Astrocyte (in vitro differentiated cells and primary cell): ENCODE measurements around the gene COPZ2. TPM values are rescaled to one million over a fixed set of nuclear protein-coding genes. Genes with fewer than 3 reads are reported as not detected.
A peak's percentile ranks its signal among the peaks of the same experiment; 100 is the strongest.

ENCODE experiments used
- DNase-seq: peaks from one replicate; pipeline ENCODE4 v3.0.0-alpha.2; 2010; ENCODE audit warnings: low read depth
- FAIRE-seq: peaks from 2 replicates; lab custom pipeline; 2011; peaks lifted over from hg19 to GRCh38; lab: Jason Lieb, UNC
- H2AFZ ChIP-seq: 2 replicates; pipeline ENCODE4 v1.6.0; 2012; ENCODE audit warnings: low read depth, low read length, inconsistent platforms
- H3K27ac ChIP-seq: 2 replicates; pipeline ENCODE4 v1.5.1; 2011; ENCODE audit warnings: low read depth, low read length, inconsistent platforms
- H3K27me3 ChIP-seq: 2 replicates; pipeline ENCODE4 v1.6.0; 2011; ENCODE audit warnings: low read length, inconsistent platforms; ENCODE audit not compliant: insufficient read depth
- H3K36me3 ChIP-seq: 2 replicates; pipeline ENCODE4 v1.5.1; 2011; ENCODE audit warnings: low read length, inconsistent platforms; ENCODE audit not compliant: insufficient read depth
- H3K4me1 ChIP-seq: 2 replicates; pipeline ENCODE4 v1.5.1; 2011; ENCODE audit warnings: low read length, inconsistent platforms; ENCODE audit not compliant: insufficient read depth
- H3K4me2 ChIP-seq: 2 replicates; pipeline ENCODE4 v1.6.0; 2012; ENCODE audit warnings: low read length, inconsistent platforms
- H3K4me3 ChIP-seq: 2 replicates; pipeline ENCODE4 v1.5.1; 2011; ENCODE audit warnings: low read depth, mild to moderate bottlenecking, low read length, inconsistent platforms; ENCODE audit not compliant: insufficient read depth
- H3K79me2 ChIP-seq: 2 replicates; pipeline ENCODE4 v1.6.0; 2012; ENCODE audit warnings: mild to moderate bottlenecking, low read length, inconsistent platforms; ENCODE audit not compliant: insufficient read depth
- H3K9ac ChIP-seq: 2 replicates; pipeline ENCODE4 v1.6.0; 2012; ENCODE audit warnings: mild to moderate bottlenecking, low read length, inconsistent platforms
- H3K9me3 ChIP-seq: 2 replicates; pipeline ENCODE4 v1.5.1; 2012; ENCODE audit warnings: low read depth, mild to moderate bottlenecking, low read length, inconsistent platforms; ENCODE audit not compliant: insufficient read depth
- H4K20me1 ChIP-seq: 2 replicates; pipeline ENCODE4 v1.6.0; 2012; ENCODE audit warnings: low read length, inconsistent platforms; ENCODE audit not compliant: insufficient read depth
- H3K27ac Mint-ChIP-seq: one replicate; pipeline ENCODE4 v1.8.0; 2021; ENCODE audit warnings: mild to moderate bottlenecking, mixed read lengths; ENCODE audit not compliant: unreplicated experiment
- H3K27me3 Mint-ChIP-seq: one replicate; pipeline ENCODE4 v1.8.0; 2021; ENCODE audit warnings: low read depth, mixed read lengths; ENCODE audit not compliant: unreplicated experiment
- H3K36me3 Mint-ChIP-seq: one replicate; pipeline ENCODE4 v1.8.0; 2021; ENCODE audit warnings: low read depth, mixed read lengths; ENCODE audit not compliant: unreplicated experiment
- H3K4me1 Mint-ChIP-seq: one replicate; pipeline ENCODE4 v1.8.0; 2021; ENCODE audit warnings: low read depth, mixed read lengths; ENCODE audit not compliant: unreplicated experiment
- H3K4me3 Mint-ChIP-seq: one replicate; pipeline ENCODE4 v1.8.0; 2021; ENCODE audit warnings: mild to moderate bottlenecking, moderate library complexity, mixed read lengths; ENCODE audit not compliant: unreplicated experiment
- H3K9me3 Mint-ChIP-seq: one replicate; pipeline ENCODE4 v1.8.0; 2021; ENCODE audit warnings: mild to moderate bottlenecking, mixed read lengths; ENCODE audit not compliant: unreplicated experiment
- CTCF ChIP-seq: IDR thresholded peaks from 2 replicates; pipeline ENCODE4 v1.5.1; 2011; ENCODE audit warnings: low read depth, mild to moderate bottlenecking, inconsistent platforms, low read length, moderate library complexity; ENCODE audit not compliant: insufficient read depth
- EZH2 ChIP-seq: IDR thresholded peaks from 2 replicates; pipeline ENCODE4 v1.6.1; 2012; ENCODE audit warnings: mild to moderate bottlenecking, low read length, inconsistent platforms; ENCODE audit not compliant: insufficient read depth
- total RNA-seq: library from RNA; stranded (reverse); gene quantifications from 2 replicates; pipeline ENCODE4 v1.2.1, GENCODE V29; 2021

Gene COPZ2
- total RNA-seq, 1 donor from 2014 or later, result 25.1 TPM

- H3K27ac Mint-ChIP-seq, result no peak overlapping the region
- Histone ChIP-seq H3K4me3 (no peak overlapping the region), H3K4me1 (peaks cover 9% of the 10 kb centered on the region)
These were observed 27.4 kb downstream of the COPZ2 start for GRCh38 chr17:48010193-48010592.

GRCh38 chr17:48006936-48007709 is 30.5 kb downstream of the COPZ2 start:
- Histone ChIP-seq H3K9ac (no peak overlapping the region), H3K4me1 (peaks cover 37% of the 10 kb centered on the region), H3K4me3 (no peak overlapping the region), H3K27ac (no peak overlapping the region), H4K20me1 (no peaks in the 10 kb centered on the region), H3K79me2 (no peaks in the 10 kb centered on the region), H3K36me3 (no peaks in the 10 kb centered on the region), H3K4me2 (no peak overlapping the region), H3K27me3 (no peaks in the 10 kb centered on the region), H2AFZ (no peak overlapping the region), H3K9me3 (no peaks in the 10 kb centered on the region)
- Mint-ChIP-seq H3K27ac (no peak overlapping the region), H3K9me3 (no peaks in the 10 kb centered on the region), H3K4me3 (no peak overlapping the region), H3K4me1 (peaks cover 40% of the 10 kb centered on the region), H3K36me3 (no peaks in the 10 kb centered on the region), H3K27me3 (peaks cover 3% of the 10 kb centered on the region)
- DNase-seq, result no peak
- TF ChIP-seq CTCF (no peak), EZH2 (no peak)
- no peak for FAIRE-seq

More at GRCh38 chr17:48010193-48010592, 27.4 kb downstream of the COPZ2 start:
- no peak for FAIRE-seq
- no peaks in the 10 kb centered on the region for H3K9me3 ChIP-seq
- no peak for DNase-seq
- H3K27me3 ChIP-seq, result peaks cover 6% of the 10 kb centered on the region
- H3K36me3 ChIP-seq, result no peaks in the 10 kb centered on the region
- no peak overlapping the region for H3K9ac ChIP-seq
- no peak overlapping the region for H3K4me2 ChIP-seq
- H3K79me2 ChIP-seq, result no peaks in the 10 kb centered on the region
- no peaks in the 10 kb centered on the region for H3K9me3 Mint-ChIP-seq
- H3K27me3 Mint-ChIP-seq, result peaks cover 11% of the 10 kb centered on the region
- H3K4me1 Mint-ChIP-seq, result peaks cover 25% of the 10 kb centered on the region
- H3K36me3 Mint-ChIP-seq, result no peaks in the 10 kb centered on the region
- TF ChIP-seq EZH2 (no peak), CTCF (no peak)
- H3K27ac ChIP-seq, result no peak overlapping the region
- no peaks in the 10 kb centered on the region for H4K20me1 ChIP-seq
- H3K4me3 Mint-ChIP-seq, result no peak overlapping the region
- H2AFZ ChIP-seq, result no peak overlapping the region

- no peaks in the 10 kb centered on the region for H3K36me3 ChIP-seq
- no peak overlapping the region for H3K27ac ChIP-seq
- no peak for TF ChIP-seq CTCF
- FAIRE-seq (no peak), DNase-seq (no peak)
- H3K9me3 ChIP-seq, result no peaks in the 10 kb centered on the region
- H3K27me3 Mint-ChIP-seq, result no peaks in the 10 kb centered on the region
- peak overlapping the region; percentile 45 for H3K4me2 ChIP-seq
- no peaks in the 10 kb centered on the region for H4K20me1 ChIP-seq
- no peak overlapping the region for H3K4me3 Mint-ChIP-seq
- H3K27me3 ChIP-seq, result no peaks in the 10 kb centered on the region
- H2AFZ ChIP-seq, result peak overlapping the region; percentile 86
- H3K36me3 Mint-ChIP-seq, result no peaks in the 10 kb centered on the region
- H3K27ac Mint-ChIP-seq, result peak overlapping the region; percentile 10
- H3K79me2 ChIP-seq, result no peaks in the 10 kb centered on the region
- no peak overlapping the region for H3K4me3 ChIP-seq
- H3K4me1 ChIP-seq, result peaks cover 34% of the 10 kb centered on the region
- peaks cover 32% of the 10 kb centered on the region for H3K4me1 Mint-ChIP-seq
- no peak overlapping the region for H3K9ac ChIP-seq
- no peaks in the 10 kb centered on the region for H3K9me3 Mint-ChIP-seq
These were observed 32.6 kb downstream of the COPZ2 start for GRCh38 chr17:48004983-48005382.
